ENCODE measurements around the gene SORT1. TPM values are rescaled to one million over a fixed set of nuclear protein-coding genes. Genes with fewer than 3 reads are reported as not detected.

The SORT1 gene
- total and polyA plus RNA-seq, 2 of the 4 experiments (the other 2 are of a cell fraction), result 15.8 to 16.7 TPM

GRCh38 chr1:109400035-109400655 lies 2.4 kb upstream of the SORT1 start:
- Histone ChIP-seq H3K9ac (ENCODE audit: low read depth, low read length) (no peak overlapping the region), H3K56ac (ENCODE audit: extremely low read depth, insufficient read depth, low read length) (no peak overlapping the region), H4K5ac (ENCODE audit: low read depth, low read length) (no peak overlapping the region), H3K4me2 (ENCODE audit: low read depth, low read length) (no peak overlapping the region), H2BK5ac (ENCODE audit: low read depth, low read length, poor library complexity, severe bottlenecking) (no peak overlapping the region), H2BK20ac (ENCODE audit: low read depth, low read length) (no peak overlapping the region), H2BK15ac (ENCODE audit: low read depth, low read length) (no peak overlapping the region), H3K79me1 (ENCODE audit: low read depth in 1 of 2, low read length in 2 of 2) (peaks cover 7 to 34% of the 10 kb centered on the region in 2 experiments), H3K27ac (ENCODE audit: insufficient read depth, low read length) (no peak overlapping the region), H3K14ac (replicated peaks; ENCODE audit: low read depth, low read length) (no peak overlapping the region), H4K8ac (ENCODE audit: low read depth in 2 of 2, low read length in 2 of 2) (no peak overlapping the region), H3K4me3 (ENCODE audit: insufficient read depth, low read depth, low read length) (no peak overlapping the region), H3K4ac (ENCODE audit: low read depth, low read length) (no peak overlapping the region), H2AK5ac (ENCODE audit: low read depth, low read length) (no peak overlapping the region), H2AK9ac (replicated peaks; ENCODE audit: low read depth, low read length, poor library complexity) (no peak overlapping the region), H3K27me3 (ENCODE audit: control insufficient read depth, insufficient read depth, low read length) (no peaks in the 10 kb centered on the region), H3K9me1 (ENCODE audit: insufficient read depth, low read length) (peaks cover 9% of the 10 kb centered on the region), H3K9me3 (ENCODE audit: control insufficient read depth, insufficient read depth, low read length) (no peaks in the 10 kb centered on the region), H3K4me1 (ENCODE audit: control insufficient read depth, insufficient read depth, low read length) (peaks cover 9% of the 10 kb centered on the region), H4K20me1 (ENCODE audit: insufficient read depth, low read length) (no peaks in the 10 kb centered on the region), H2AFZ (replicated peaks; ENCODE audit: low read length, poor library complexity) (no peak overlapping the region), H4K91ac (ENCODE audit: insufficient read depth, low read depth, low read length) (no peak overlapping the region), H3K18ac (ENCODE audit: low read depth, low read length) (no peak overlapping the region), H3K36me3 (ENCODE audit: control insufficient read depth, insufficient read depth, low read length) (peaks cover 12% of the 10 kb centered on the region), H3K23ac (ENCODE audit: low read depth, low read length) (no peak overlapping the region), H2BK120ac (ENCODE audit: low read depth, low read length) (no peak overlapping the region)
- intact Hi-C loops (cut with micrococcal nuclease), result no loop called here
- dilution Hi-C loops (cut with HindIII; ENCODE audit: low sequenced_read_pairs, unreplicated experiment), result no loop called here
- ChIA-PET POLR2A (ENCODE audit: unreplicated experiment) (no interaction called here), CTCF (interaction anchor here (0.6 to 1.7 kb wide), 7 partner anchors 10 to 138 kb away, joined by 3 to 4 read pairs (median 4); partner anchors contain the start of gene PSMA5)
- no CpG with 5 or more reads among the region's 3 CpGs for WGBS, 2 experiments (ENCODE audit: extremely low coverage in 2 of 2, insufficient read length in 1 of 2)
- DNase-seq (no peak), ATAC-seq (ENCODE audit: low read depth) (no peak)
- TF ChIP-seq RCOR1 (IDR thresholded peaks at IDR 0.05; ENCODE audit: insufficient replicate concordance, low read length) (no peak), ELK1 (IDR thresholded peaks at IDR 0.05; ENCODE audit: borderline replicate concordance, low read depth, low read length) (no peak), USF2 (IDR thresholded peaks at IDR 0.05; ENCODE audit: low read depth, low read length) (no peak), RFX5 (IDR thresholded peaks at IDR 0.05; ENCODE audit: low read depth, low read length) (no peak), RAD21 (IDR thresholded peaks at IDR 0.05; ENCODE audit: low read length) (no peak), CEBPB (IDR thresholded peaks at IDR 0.05; ENCODE audit: low read depth, low read length) (no peak), FOS (IDR thresholded peaks at IDR 0.05; ENCODE audit: low read depth, low read length) (no peak)
- no TSS peak for BruUV-seq (replicated peaks)
- in situ Hi-C loops (cut with MboI; ENCODE audit: low sequenced_read_pairs), result no loop called here
